H54 (cell line): ENCODE data around the gene OGFR.

Experiments used
- DNase-seq: peaks from one replicate; pipeline ENCODE4 v3.0.0; 2011; ENCODE audit warnings: low spot score, mixed read lengths; ENCODE audit not compliant: insufficient read length
- FAIRE-seq: peaks from 3 replicates; lab custom pipeline; 2011; peaks lifted over from hg19 to GRCh38; lab: Jason Lieb, UNC
- POLR2A ChIP-seq: IDR thresholded peaks from 2 replicates; pipeline ENCODE4 v1.6.1; 2011; ENCODE audit warnings: low read depth, mild to moderate bottlenecking, low read length

OGFR gene

GRCh38 chr20:62854121-62854520, 49.5 kb downstream of the OGFR start:
- FAIRE-seq: no peak
- DNase-seq: no peak
- no peak for TF ChIP-seq POLR2A

GRCh38 chr20:62855120-62855519, 50.5 kb downstream of the OGFR start:
- DNase-seq (no peak), FAIRE-seq (no peak)
- TF ChIP-seq POLR2A: no peak

GRCh38 chr20:62856931-62857619, 52.4 kb downstream of the OGFR start:
- TF ChIP-seq POLR2A: no peak
- FAIRE-seq (no peak), DNase-seq (no peak)

- TF ChIP-seq POLR2A: no peak
- FAIRE-seq (no peak), DNase-seq (no peak)
Observed at GRCh38 chr20:62858058-62858830, 53.6 kb downstream of the OGFR start.

- DNase-seq (no peak), FAIRE-seq (no peak)
- TF ChIP-seq POLR2A: no peak
Observed at GRCh38 chr20:62859721-62860120, 55.1 kb downstream of the OGFR start.

GRCh38 chr20:62860391-62860923, 55.8 kb downstream of the OGFR start:
- no peak for FAIRE-seq
- DNase-seq: no peak
- TF ChIP-seq POLR2A: no peak

GRCh38 chr20:62860924-62861691, 56.5 kb downstream of the OGFR start:
- DNase-seq (peak; percentile 59), FAIRE-seq (no peak)
- TF ChIP-seq POLR2A: peak; percentile 17; the same call in 1 of the 2 replicates

GRCh38 chr20:62861726-62862336, 57.2 kb downstream of the OGFR start, which contains the start of gene TCFL5:
Gene TCFL5 (minus strand): TSS chr20:62861822. CDS start chr20:62861670, 152 bp downstream.
- FAIRE-seq: no peak
- peak; percentile 31; the same call in 1 of the 2 replicates for TF ChIP-seq POLR2A
- DNase-seq: peak; percentile 83
